Stimulated activated CD4-positive, alpha-beta T cell treated with anti-CD3 and anti-CD28 coated beads, TNF-alpha, amount 100 ng/mL, for 4 hours (primary cell): ENCODE measurements around the gene TTYH1.
"Not testable (repeated sequence)": the region's sequence is repeated elsewhere in the genome, so short reads cannot be mapped to it uniquely, and the experiment has no call there.

Experiments
- DNase-seq, 3 experiments: peaks; one replicate each; pipeline ENCODE4 v3.0.0-alpha.2; 2020; ENCODE audit warnings: low read depth in 3 of 3

Gene TTYH1

DNA sequence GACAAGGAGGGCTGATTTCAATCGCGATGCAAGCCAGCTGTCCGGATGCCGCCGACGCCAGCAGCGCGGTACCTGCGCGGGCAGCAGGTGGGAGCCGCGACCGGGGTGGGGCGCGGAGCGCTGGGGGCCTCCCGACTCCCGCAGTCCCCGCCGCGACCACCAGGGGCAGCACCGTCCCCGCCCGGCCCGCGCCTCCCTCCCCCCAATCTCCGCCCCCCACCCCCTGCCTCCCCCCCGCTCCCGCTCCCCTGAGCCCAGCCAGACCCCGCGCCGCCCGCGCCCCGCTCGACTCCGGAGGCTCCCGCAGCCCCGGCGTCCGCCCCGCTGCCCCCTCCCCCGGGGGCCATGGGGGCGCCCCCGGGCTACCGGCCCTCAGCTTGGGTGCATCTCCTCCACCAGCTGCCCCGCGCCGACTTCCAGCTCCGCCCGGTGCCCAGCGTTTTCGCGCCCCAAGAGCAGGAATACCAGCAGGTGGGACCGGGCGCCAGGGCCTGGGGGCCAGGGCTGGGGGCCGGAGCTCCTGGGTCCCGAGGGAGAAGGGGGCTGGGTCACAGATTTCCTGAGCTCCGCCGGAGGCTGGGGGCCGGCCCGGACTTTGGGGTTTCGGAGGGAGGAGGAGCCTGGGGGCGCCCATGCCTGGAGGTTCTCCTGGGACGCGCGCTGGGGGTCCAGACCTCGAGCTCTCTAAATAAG, at the start of gene TTYH1:
TSS of gene TTYH1 (plus strand) at position 257 of the 693 bp plus-strand sequence. CDS start at position 346, 89 bp downstream.
- DNase-seq = no peak

DNA sequence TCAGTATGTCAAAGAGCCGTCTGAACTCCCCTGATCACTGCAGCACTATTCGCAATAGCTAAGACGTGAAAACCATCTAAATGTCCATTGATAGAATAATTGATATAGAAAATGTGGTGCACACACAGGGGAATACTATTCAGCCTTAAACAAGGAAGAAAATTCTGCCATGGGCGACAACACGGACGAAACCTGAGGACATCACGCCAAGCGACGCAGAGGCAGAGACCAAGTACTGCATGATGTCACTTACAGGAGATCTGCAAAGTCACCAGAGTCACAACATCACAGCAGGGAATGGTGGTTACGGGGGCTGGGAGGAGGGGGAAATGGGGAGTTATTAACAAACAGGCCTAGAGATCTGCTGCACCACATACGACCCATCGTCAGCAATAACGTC, 49.5 kb upstream of the TTYH1 start:
- not testable (repeated sequence) for DNase-seq

DNA sequence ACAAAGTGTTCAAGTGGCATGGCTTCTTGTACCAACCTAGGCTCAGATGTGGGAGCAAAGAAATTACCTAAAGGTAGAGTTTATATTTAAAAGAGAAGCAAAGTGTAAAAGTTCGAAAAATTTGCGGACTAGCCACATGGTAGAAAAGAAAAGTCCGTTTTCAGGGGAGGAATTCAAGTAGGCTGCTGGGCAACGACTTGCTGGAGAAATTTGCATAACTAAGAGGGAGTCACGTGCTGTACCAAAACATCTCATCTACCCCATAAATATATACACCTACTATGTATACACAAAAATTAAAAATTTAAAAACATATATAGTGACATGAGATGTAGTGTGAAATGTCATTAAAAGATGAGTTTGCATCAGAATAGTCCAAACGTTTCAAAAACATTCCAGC, 48.5 kb upstream of the TTYH1 start:
- DNase-seq = no peak

DNA sequence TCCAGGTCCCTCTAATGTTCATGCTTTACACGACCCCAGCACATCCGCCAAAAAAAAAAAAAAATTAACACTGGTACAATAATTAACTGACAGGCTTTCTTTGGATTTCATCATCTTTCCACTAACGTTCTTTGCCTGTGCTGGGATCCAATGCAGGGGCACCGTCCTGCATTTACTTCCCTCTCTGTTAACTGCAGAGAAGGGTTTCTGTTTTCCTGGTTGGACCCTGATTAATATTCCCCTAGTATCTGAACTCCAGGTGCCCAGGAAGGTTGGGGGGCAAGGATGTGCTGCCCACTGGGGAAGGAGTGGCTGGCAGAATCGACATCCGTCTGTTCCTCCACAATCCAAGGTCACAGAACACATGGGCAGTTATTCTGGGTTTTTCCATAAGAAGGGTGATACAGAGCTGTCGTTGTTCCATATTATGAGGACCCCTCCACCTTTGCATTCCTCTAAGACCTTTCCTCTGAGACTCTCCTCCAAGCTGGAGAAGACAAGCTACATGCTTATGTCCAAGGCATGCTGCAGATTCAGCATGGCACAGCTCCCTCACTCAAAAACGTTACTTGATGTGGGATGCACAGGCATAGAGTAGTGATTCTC, 46.1 kb upstream of the TTYH1 start:
- no peak for DNase-seq

DNA sequence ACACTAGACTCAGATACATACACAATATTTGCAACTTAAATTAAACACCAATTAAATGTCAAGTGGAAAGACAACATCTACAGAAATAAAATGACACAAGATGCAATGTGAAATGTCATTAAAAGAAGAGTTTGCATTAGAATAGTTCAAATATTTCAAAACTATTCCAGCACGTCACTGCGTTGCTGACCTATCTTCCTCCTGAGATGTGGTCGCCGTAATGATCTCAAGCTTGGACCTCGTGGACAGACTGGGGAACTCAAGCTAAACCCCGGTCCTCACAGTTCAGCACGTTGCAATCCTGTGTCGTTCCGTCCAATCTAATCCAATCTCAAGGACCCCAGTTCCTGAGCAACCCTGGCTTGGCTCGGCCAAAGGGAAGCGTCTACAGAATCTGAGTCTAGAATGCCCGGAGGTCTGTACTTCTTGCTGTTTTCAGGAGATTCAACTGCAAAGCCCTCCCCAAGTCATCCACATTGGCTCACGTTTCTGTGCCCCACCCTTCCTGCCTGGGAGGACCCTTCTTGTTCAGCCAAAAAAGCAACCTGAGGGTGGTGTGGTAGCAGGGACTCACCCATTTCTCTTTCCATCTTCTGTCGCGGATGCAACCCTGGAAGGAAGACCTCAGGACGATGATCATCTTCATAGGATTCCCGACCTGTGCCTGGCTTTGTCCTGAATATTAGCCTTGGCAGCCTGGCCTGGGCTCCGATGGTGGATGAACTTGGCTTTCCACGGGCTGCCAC, 45.4 kb upstream of the TTYH1 start:
- not testable (repeated sequence) for DNase-seq

DNA sequence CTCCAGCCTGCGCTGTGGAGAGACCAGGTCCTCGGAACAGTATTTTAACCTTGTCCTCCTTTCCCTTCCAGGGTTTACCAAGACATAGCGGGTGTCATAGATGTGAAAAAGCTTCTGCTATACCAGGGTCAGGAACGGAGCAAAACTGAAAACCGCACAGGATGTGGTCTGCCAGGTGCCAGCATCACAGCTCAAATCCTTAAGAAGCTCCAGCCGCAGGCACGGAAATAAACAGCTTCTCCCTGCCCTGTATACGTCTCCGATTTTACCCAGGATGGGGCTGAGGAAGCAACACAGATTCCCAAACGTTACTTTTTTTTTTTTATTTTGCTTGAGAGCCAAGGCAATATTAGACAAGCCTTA, 44.8 kb upstream of the TTYH1 start:
- DNase-seq = peak in 2 of 3 experiments; percentile 15 to 41

DNA sequence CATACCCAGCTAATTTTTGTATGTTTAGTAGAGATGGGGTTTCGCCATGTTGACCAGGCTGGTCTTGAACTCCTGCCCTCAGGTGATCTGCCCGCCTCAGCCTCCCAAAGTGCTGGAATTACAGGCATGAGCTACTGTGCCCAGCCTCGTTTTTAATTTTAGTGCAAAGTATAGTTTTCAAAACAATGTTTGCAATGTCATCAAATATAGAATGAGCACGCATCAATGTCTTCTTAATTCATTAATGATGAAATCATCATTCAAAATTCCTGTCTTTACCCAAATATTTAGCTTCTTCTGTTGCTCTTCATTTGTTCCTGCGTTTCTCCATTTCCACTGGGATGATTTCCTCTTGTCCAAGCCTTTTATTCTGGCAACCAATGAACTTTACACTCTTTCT, 43.8 kb upstream of the TTYH1 start:
- not testable (repeated sequence) for DNase-seq

DNA sequence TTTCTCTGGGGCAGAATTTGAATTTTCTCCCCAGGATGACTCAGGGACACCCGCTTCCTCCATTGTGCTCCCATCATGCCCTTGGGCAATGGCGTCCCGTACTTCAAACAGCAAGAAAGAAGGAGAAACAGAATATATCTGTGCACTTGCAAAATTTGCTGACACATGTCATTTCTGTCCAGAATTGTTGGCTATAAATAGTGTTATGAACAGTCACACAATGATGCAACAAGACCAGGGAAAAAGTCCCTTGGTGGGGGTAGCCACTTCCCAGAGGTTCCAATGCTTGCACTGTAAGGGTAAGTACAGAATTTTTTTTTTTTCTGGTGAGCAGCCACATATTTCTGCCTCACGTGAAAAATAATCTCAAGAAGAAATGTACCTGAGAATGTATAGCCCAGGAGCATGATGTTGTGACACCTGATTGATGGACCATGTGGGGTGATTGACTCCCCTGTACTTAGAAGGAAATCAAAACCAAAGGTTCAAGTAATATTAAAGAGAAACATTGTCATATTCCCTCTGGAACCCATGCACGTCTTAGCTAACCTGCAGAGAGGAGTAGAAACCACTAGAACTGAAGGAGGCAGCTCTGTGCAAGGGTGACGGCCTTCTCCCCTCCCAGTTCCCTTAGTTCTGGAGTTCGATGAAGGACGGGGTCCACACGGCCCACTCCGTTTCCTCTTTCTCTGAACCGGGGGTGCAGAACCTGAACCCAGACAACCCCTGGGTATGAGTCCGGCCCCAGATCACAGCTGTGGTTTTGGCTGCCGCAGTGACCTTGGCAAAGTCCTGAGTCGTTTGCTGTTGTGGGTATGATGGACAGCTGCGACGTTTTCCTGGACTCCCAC, 41.3 kb upstream of the TTYH1 start:
- DNase-seq = no peak

DNA sequence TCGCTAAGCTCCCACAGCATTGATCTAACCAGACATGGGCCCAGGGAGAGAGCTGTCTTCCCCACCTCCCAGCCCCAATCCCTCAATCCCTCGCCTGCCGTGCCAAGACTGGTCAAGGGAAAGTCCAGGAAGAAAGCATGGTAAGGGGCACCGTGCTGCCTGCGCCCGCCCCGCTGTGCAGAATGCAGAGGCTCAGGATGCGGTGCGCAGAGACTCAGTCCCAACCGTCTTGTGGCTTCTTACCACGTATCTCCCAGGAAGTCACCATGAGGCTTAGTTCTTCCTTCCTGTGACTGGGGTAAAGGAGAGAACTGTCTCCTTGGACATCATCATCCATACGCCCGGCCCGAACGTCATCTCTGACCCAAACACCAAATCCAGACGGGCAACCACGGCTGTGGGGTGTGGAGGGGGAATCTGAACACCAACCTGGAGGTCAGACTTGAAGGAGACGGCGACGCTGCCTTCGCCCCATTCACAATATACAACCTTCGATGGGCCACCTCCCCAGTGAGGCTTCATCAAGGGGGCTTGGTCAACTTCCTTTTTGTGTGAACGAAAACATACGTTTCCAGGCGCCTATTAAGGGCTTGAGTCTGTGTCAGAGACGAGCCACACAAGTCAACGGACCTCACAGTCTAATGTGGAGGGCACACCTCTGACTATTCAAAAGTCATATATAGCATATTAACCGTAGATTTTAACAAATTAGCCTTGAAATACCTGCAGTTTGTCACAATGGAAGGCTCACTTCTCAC, 39.9 kb upstream of the TTYH1 start:
- DNase-seq = not testable (repeated sequence)

DNA sequence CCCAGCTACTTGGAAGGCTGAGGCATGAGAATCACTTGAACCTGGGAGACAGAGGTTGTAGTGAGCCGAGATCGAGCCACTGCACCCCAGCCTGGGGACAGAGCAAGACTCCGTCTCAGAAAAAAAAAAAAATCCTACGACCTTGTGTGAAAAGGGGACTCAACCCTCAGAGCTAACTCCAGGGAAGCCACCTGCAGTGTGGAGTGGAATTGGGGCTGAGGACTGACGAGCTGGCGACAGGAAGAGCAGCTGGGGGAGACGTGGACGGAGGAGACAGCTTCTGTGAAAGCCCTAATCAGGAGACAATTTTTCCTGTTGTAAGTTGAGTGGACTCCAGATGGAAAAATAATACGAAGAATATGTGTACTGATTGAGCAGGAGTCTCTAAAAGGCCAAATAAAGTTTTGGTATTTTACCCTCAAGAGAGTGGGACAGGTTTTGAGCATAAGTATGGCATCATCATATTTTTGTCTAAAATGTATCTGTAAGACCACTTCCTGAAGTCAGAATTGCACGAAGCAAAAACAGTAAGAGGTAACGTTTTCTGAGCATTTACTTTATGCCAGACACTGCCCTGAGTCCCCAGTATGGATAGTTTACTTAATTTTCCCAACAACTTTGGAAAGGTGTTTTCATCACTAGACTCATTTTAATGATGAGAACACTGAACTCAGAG, 38.5 kb upstream of the TTYH1 start:
- no peak for DNase-seq

DNA sequence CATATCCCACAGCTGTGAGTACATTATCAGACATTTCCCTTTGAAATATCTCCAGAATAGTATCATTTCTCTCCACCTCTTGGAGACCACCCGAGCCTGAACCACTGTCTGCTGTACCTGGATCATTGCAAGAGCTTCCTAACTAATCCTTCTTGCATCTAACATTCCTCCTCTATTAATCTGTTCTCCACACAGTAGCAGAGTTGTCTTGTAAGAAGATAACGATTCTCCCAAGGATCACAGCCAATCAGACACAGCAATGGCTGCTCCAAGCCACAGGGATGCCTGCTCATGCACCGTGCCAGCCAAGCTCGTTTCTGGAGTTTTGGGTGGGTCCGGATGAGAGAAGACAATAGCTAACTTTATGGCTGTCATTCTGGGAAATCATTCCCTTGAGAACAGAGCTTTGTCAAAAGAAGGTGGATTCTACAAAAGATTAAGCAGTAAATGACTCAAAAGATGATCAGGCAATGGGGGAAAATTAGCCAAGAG, 36.0 kb upstream of the TTYH1 start:
- no peak for DNase-seq

DNA sequence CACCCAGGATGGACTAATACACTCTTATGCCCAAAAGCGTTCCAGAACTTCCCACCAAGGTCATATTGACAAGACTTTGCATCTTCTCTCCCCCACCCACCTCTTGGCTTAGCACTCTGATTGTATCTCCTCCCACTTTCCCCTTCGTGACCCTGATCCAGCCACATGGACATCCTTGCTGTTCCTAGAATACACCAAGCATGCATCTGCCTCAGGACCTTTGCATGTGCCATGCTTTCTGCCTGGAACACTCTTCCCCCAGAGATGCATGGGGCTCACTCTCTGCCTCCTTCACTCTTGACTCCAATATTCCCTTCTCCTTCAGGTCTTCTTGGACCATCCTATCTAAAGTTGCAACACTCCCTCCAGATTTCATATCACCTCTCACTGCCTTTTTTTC, 34.4 kb upstream of the TTYH1 start:
- DNase-seq = no peak

DNA sequence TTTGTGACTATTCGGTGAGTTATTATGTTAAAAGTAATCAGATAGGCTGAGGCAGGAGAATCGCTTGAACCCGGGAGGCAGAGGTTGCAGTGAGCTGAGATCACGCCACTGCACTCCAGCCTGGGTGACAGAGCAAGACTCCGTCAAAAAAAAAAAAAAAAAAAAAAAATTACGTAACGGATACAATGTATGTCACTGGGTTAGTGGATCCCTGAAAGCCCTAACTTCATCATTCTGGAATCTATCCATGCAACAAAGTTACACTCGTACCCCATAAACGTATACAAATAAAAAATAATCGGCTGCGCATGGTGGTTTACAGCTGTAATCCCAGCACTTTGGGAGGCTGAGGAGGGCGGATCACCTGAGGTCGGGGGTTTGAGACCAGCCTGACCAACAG, 33.2 kb upstream of the TTYH1 start:
- DNase-seq = not testable (repeated sequence)

DNA sequence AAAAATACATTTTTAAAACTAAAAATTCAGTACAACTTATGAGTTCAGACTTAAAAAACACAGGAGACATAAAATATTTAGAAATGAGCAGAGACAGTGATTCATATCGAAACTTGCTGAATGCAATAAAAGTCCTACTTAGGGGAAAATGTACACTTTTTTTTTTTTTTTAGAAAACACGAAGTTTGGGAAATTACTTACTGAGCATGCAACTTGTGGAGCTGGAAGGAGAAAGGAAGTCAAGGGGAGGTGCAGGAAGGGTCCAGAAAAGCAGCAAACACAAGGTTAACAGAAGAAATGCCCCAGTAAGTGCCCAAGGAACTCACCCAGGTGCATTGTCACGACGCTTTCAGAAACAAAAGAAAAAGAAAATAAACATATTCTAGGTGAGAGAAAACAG, 31.9 kb upstream of the TTYH1 start:
- no peak for DNase-seq

DNA sequence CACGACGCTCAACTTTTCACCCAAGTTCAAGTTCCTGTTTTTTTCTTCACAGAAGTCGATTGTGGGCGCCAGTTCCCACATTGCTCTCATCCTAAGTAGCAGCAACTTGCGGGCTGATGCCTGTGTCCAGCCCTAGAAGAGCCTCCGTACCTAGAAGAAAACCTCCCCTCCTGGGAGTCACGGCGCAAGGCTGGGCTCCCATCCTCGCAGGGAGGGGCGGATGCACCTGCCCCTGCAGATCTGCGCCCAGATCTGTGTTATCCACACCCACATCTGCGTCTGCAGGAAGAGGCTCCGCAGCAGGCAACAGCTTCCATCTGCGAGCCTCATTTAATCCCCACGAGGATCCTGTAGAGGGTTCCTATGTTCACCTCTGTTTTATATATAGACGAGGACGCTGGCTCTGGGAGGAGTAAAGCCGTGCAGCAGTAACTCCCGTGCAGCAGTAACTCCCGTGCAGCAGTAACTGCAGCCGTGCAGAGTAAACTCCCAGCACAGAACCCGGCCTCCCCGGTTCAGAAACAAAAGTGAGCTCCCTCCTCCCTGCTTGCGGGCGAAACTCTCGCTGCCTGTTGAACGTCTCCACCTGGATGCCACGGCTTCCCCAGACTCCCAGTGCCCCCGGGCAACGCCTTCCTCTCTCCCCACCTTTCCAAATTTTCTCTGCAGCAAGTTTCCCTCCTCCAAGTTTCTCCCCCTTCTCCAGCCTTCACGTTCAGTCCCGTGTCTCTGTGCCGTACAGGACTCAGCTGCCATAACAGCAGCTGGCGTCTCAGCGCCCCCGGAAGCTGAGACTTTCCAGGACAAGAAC, 27.1 kb upstream of the TTYH1 start:
- DNase-seq = peak in 2 of 3 experiments; percentile 8 to 24

DNA sequence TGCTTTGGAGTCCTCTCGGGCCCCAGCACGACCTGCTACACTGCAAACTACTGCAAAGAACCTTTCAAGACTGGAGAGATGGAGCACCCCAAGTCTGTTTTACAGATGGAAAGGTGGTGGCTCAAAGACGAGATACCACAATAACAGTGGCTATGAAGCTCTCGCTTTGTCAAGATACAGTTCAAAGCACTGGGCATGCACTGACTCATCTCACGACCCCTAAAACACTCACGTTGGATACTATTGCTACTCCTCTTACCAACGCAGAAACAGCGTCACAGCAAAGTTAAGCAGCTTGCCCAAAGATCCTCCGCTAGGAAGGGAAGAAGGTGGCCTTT, 26.5 kb upstream of the TTYH1 start:
- DNase-seq = no peak

DNA sequence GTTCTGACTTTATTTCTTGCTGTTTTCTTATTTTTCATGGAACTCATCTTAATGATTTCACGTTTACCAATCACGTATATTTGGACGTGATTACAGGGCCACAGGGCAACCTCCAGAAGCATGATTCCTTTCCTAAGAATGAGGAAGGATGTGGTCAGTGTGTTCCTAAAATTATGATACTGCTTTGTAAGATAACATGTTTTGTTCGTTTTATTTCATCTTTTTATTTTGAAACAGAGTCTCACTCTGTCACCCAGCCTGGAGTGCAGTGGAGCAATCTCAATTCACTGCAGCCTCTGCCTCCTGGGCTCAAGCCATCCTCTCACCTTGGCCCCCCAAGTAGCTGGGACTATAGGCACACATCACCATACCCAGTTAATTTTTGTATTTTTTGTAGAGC, 25.7 kb upstream of the TTYH1 start:
- DNase-seq = no peak

DNA sequence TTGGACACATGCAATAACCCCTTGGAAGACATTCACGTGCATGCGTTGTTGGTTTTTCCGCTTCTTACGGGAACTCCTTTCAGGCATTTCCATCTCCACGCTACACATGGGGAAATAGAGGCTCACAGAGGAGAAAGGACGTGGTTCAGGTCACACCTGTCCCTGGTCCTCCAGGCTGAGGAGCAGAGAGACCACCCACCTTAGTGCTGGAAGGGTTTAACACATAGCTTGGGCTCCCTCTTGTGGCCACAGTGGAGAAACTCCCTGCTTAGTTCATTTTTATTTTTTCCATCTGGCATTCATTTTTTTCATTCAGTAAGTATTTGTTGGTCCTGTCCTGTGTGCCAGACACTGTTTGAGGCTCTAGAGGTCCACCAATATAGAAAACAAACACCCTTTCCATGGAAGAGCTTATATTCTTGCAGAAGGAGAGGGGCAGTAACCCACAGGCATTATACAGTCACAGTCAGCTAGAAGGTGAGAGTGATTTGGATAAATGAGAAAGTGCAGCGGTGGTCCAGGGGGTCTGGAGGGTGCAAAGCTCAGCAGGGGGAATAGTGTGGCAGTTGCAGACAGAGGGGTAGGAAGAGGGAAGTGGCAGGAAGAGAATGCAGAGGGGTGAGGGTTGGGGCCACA, 24.2 kb upstream of the TTYH1 start:
- peak; percentile 21 to 54 (median 32) for DNase-seq

DNA sequence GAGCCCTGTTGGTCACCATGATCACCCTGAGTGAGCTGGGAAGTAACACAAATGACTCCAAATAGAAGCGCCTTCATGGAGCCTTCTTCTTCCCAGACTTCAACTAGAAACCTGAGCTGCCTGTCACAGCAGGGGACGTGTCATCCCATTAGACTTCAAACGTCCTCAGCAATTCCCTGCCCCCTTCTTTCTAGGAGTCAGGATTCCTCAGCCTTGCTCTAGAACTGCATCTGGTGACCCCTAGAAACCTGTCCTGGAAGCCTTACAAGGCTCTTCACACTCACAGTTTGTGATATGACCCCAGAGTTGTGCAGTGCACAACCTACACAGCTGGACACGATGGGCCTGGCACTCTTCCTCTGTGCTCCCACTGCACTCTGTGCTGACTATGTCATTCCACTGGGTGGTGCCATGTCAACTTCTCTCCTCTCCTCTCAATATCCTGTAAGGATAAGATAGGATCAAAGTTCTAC, 23.6 kb upstream of the TTYH1 start:
- DNase-seq = no peak
